Measurements from ENCODE around the gene CXCR6. TPM values are rescaled to one million over a fixed set of nuclear protein-coding genes. Genes with fewer than 3 reads are reported as not detected.

The CXCR6 gene
- total and polyA plus RNA-seq, 2 of the 13 experiments (the other 11 are each of a cell fraction or from before 2014, with no cell fraction given), result not detected

DNA sequence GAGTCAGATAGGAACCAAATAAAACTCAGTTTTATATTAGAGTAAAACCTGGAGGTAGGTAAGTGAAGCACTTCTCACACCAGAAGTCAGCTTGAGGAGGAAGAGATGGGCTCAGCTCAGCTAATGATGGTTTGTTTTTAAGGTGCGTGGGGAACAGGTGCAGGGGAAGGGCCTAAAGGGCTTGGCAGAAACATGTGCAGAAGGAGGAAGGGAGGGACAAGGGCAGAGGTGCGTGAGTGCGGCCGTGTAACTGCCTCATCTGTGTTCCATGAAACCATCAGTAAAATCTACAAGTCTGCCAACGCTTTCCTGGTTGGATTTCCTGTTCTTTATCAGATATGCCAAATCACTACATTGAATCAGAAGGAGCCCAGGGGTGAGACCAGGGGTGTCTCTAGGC, 32.4 kb downstream of the CXCR6 start:
- no peaks in the 10 kb centered on the region for H3K4me1 ChIP-seq (ENCODE audit: insufficient read depth, low read length)
- H3K79me2 ChIP-seq (ENCODE audit: insufficient read depth, low read length), result no peaks in the 10 kb centered on the region
- no TSS peak for BruUV-seq (replicated peaks)
- intact Hi-C loops (cut with micrococcal nuclease; ENCODE audit: unreplicated experiment), result no loop called here
- H2AFZ ChIP-seq (ENCODE audit: low read length), result no peak overlapping the region
- in situ Hi-C loops (cut with HindIII; ENCODE audit: extremely low pct_ligation_motif_present, low pct_unique_long_range_greater_than_20kb), result no loop called here
- ATAC-seq (no peak), FAIRE-seq (no peak), DNase-seq (ENCODE audit: low spot score) (no peak)
- H3K9me3 ChIP-seq (ENCODE audit: low read length), result no peaks in the 10 kb centered on the region
- H3K4me2 ChIP-seq (ENCODE audit: low read depth, low read length), result no peak overlapping the region
- POLR2A ChIA-PET, result no interaction called here
- peaks cover 7 to 63% of the 10 kb centered on the region in 2 experiments for H3K36me3 ChIP-seq (replicated peaks in 1 of 2; ENCODE audit: control insufficient read depth in 1 of 2, insufficient read depth in 2 of 2, low read length in 2 of 2)
- no peaks in the 10 kb centered on the region for H3K27me3 ChIP-seq (ENCODE audit: control insufficient read depth in 1 of 2, insufficient read depth in 2 of 2, low read length in 2 of 2)
- no peak overlapping the region for H3K4me3 ChIP-seq (replicated peaks in 1 of 3; ENCODE audit: insufficient read depth in 1 of 3, low read depth in 2 of 3, low read length in 3 of 3)
- WGBS (ENCODE audit: low lambda C conversion rate), result 94% methylated on average over 5 of the region's 5 CpGs
- no peaks in the 10 kb centered on the region for H4K20me1 ChIP-seq (ENCODE audit: insufficient read depth, low read length)
- H3K27ac ChIP-seq (ENCODE audit: extremely low read length, insufficient read depth, low read length), result no peak overlapping the region
- CTCF ChIA-PET (ENCODE audit: low intra/inter-chr PET ratio, low total read pairs), result no interaction called here
- no peak for TF ChIP-seq TSC22D2 (CRISPR knock-in tag; IDR thresholded peaks at IDR 0.05; ENCODE audit: borderline replicate concordance)
- TF ChIP-seq MIXL1 (CRISPR knock-in tag; IDR thresholded peaks at IDR 0.05), result no peak
- TF ChIP-seq NFE2L1 (CRISPR knock-in tag; IDR thresholded peaks at IDR 0.05; ENCODE audit: borderline replicate concordance), result no peak
- no peak for TF ChIP-seq HDAC1 (CRISPR knock-in tag; IDR thresholded peaks at IDR 0.05)
- TF ChIP-seq CC2D1A (CRISPR knock-in tag; IDR thresholded peaks at IDR 0.05), result no peak
- H3K9ac ChIP-seq (ENCODE audit: insufficient read depth, low read depth, low read length), result no peak overlapping the region

DNA sequence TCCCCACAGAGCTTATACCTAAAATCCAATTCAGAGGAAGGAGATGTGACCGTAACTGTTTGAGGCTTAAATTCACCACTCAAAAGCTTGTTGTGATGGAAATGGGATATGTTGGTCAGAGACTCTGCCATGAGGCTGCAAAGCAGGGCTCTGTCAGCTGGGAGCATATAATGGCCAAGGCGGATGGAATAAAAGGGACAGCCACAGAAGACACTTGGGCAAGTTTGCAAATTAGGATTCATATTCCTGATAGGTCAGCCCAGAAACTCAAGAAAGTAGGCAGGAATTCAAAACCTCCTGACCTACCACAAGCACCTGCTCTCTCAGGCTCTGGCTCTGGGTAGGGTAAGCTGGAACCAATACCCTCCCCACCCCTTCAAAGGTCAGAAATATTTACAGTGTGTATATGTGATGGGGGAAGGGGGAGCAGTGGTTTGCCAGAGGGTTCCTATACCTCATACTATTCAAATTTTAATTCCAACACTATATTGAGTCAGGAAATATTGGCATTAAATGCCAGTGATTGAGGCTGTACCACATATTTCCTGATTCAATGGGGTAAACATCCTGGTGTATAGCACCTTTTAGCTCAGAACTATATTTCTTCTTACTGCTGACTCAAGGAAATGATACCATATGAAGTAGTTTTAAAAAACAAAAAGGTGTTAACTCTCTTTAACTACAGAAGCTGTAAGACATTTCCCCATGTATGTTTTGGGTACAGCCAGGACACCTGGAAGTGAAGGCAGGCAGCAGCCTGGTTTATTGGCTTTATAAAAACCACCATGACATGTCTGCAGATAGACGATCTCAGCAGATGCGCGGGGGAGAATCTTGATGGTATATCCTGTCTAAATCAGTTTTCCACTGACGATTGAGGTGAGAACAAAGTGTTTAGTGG, 33.2 kb downstream of the CXCR6 start:
- H3K9ac ChIP-seq (ENCODE audit: insufficient read depth, low read depth, low read length), result no peak overlapping the region
- intact Hi-C loops (cut with micrococcal nuclease; ENCODE audit: unreplicated experiment), result no loop called here
- no TSS peak for BruUV-seq (replicated peaks)
- CTCF ChIA-PET (ENCODE audit: low intra/inter-chr PET ratio, low total read pairs), result no interaction called here
- H3K4me3 ChIP-seq (replicated peaks in 1 of 3; ENCODE audit: insufficient read depth in 1 of 3, low read depth in 2 of 3, low read length in 3 of 3), result no peak overlapping the region
- H2AFZ ChIP-seq (ENCODE audit: low read length), result no peak overlapping the region
- H3K79me2 ChIP-seq (ENCODE audit: insufficient read depth, low read length), result no peaks in the 10 kb centered on the region
- no peaks in the 10 kb centered on the region for H4K20me1 ChIP-seq (ENCODE audit: insufficient read depth, low read length)
- POLR2A ChIA-PET, result no interaction called here
- no peaks in the 10 kb centered on the region for H3K9me3 ChIP-seq (ENCODE audit: low read length)
- H3K36me3 ChIP-seq (replicated peaks in 1 of 2; ENCODE audit: control insufficient read depth in 1 of 2, insufficient read depth in 2 of 2, low read length in 2 of 2), result peaks cover 9 to 71% of the 10 kb centered on the region in 2 experiments
- FAIRE-seq (no peak), ATAC-seq (no peak), DNase-seq (ENCODE audit: low spot score) (no peak)
- WGBS (ENCODE audit: low lambda C conversion rate), result 97% methylated on average over 6 of the region's 6 CpGs
- no peaks in the 10 kb centered on the region for H3K4me1 ChIP-seq (ENCODE audit: insufficient read depth, low read length)
- no peaks in the 10 kb centered on the region for H3K27me3 ChIP-seq (ENCODE audit: control insufficient read depth in 1 of 2, insufficient read depth in 2 of 2, low read length in 2 of 2)
- in situ Hi-C loops (cut with HindIII; ENCODE audit: extremely low pct_ligation_motif_present, low pct_unique_long_range_greater_than_20kb), result no loop called here
- no peak overlapping the region for H3K4me2 ChIP-seq (ENCODE audit: low read depth, low read length)
- no peak overlapping the region for H3K27ac ChIP-seq (ENCODE audit: extremely low read length, insufficient read depth, low read length)
- TF ChIP-seq RFXANK (CRISPR knock-in tag; IDR thresholded peaks at IDR 0.05) (no peak), MAFK (conservative IDR thresholded peaks at IDR 0.05 in 1 of 2, IDR thresholded peaks at IDR 0.05 in 1 of 2; ENCODE audit: low read length in 2 of 2) (peak in 1 of 2 experiments; percentile 22; a peak in 1 of 4 replicates), U2AF2 (IDR thresholded peaks at IDR 0.05; ENCODE audit: low read depth, low read length) (no peak), ZNF724P (CRISPR knock-in tag; IDR thresholded peaks at IDR 0.05; ENCODE audit: borderline replicate concordance) (no peak)
